ENCODE results near the gene PABPN1L.

GRCh38 chr16:88902744-88903143, 36.3 kb upstream of the PABPN1L start:
- no peak for TF ChIP-seq CTCF (conservative IDR thresholded peaks at IDR 0.05)
- TF ChIP-seq ZFX (IDR thresholded peaks at IDR 0.05), result no peak

Measured in C4-2B (cell line).